H9 (cell line): ENCODE results near the gene SLC12A9. TPM values are rescaled to one million over a fixed set of nuclear protein-coding genes. Genes with fewer than 3 reads are reported as not detected.

Experiments used
- DNase-seq: peaks from one replicate; pipeline ENCODE4 v3.0.0-alpha.2; 2017
- H2AFZ ChIP-seq: one replicate; pipeline ENCODE4 v1.6.1; 2013; ENCODE audit warnings: mild to moderate bottlenecking, low read length, control low read depth, moderate library complexity
- H2AK5ac ChIP-seq: 2 replicates; pipeline ENCODE4 v1.6.1; 2013; ENCODE audit warnings: low read length, control low read depth, mixed read lengths; ENCODE audit not compliant: insufficient read length
- H2BK120ac ChIP-seq: one replicate; pipeline ENCODE4 v1.6.1; 2013; ENCODE audit warnings: low read depth, mild to moderate bottlenecking, low read length, control low read depth, inconsistent platforms; ENCODE audit not compliant: poor library complexity, severe bottlenecking
- H2BK12ac ChIP-seq: 2 replicates; pipeline ENCODE4 v1.6.1; 2013; ENCODE audit warnings: low read length, control low read depth, mixed read lengths, low read depth; ENCODE audit not compliant: insufficient read length
- H2BK15ac ChIP-seq: 2 replicates; pipeline ENCODE4 v1.6.1; 2013; ENCODE audit warnings: low read depth, low read length, control low read depth
- H2BK20ac ChIP-seq: one replicate; pipeline ENCODE4 v1.6.1; 2013; ENCODE audit warnings: low read depth, mild to moderate bottlenecking, low read length, control low read depth, inconsistent platforms; ENCODE audit not compliant: poor library complexity, severe bottlenecking
- H2BK5ac ChIP-seq: 2 replicates; pipeline ENCODE4 v1.6.1; 2013; ENCODE audit warnings: low read length, control low read depth, mixed read lengths; ENCODE audit not compliant: insufficient read length
- H3K14ac ChIP-seq: 2 replicates; pipeline ENCODE4 v1.6.1; 2013; ENCODE audit warnings: low read length, control low read depth; ENCODE audit not compliant: insufficient read depth
- H3K18ac ChIP-seq: 2 replicates; pipeline ENCODE4 v1.6.1; 2013; ENCODE audit warnings: low read depth, mild to moderate bottlenecking, mixed read lengths, low read length, control low read depth; ENCODE audit not compliant: insufficient read length
- H3K23ac ChIP-seq: 2 replicates; pipeline ENCODE4 v1.6.1; 2013; ENCODE audit warnings: low read length, control low read depth, mixed read lengths, low read depth; ENCODE audit not compliant: insufficient read length
- H3K23me2 ChIP-seq: 2 replicates; pipeline ENCODE4 v1.6.1; 2013; ENCODE audit warnings: low read depth, mild to moderate bottlenecking, mixed read lengths, low read length, control low read depth; ENCODE audit not compliant: insufficient read length, poor library complexity, severe bottlenecking
- H3K27ac ChIP-seq: 2 replicates; pipeline ENCODE4 v1.5.1; 2013; ENCODE audit warnings: low read length, control low read depth, mixed read lengths, low read depth; ENCODE audit not compliant: insufficient read length
- H3K27me3 ChIP-seq: 2 replicates; pipeline ENCODE4 v1.6.1; 2013; ENCODE audit warnings: low read length, control low read depth, inconsistent platforms; ENCODE audit not compliant: insufficient read depth
- H3K4ac ChIP-seq: 2 replicates; pipeline ENCODE4 v1.6.1; 2013; ENCODE audit warnings: low read depth, mild to moderate bottlenecking, control low read depth, inconsistent platforms, low read length, moderate library complexity
- H3K4me1 ChIP-seq: 2 replicates; pipeline ENCODE4 v1.6.1; 2013; ENCODE audit warnings: low read length, control low read depth, inconsistent platforms; ENCODE audit not compliant: insufficient read depth
- H3K4me2 ChIP-seq: 2 replicates; pipeline ENCODE4 v1.6.1; 2013; ENCODE audit warnings: low read length, control low read depth, mixed read lengths; ENCODE audit not compliant: insufficient read length, insufficient read depth
- H3K56ac ChIP-seq: 2 replicates; pipeline ENCODE4 v1.6.1; 2013; ENCODE audit warnings: low read depth, mild to moderate bottlenecking, mixed read lengths, low read length, control low read depth; ENCODE audit not compliant: insufficient read length
- H3K79me1 ChIP-seq: 2 replicates; pipeline ENCODE4 v1.6.1; 2013; ENCODE audit warnings: low read depth, mild to moderate bottlenecking, moderate library complexity, low read length, control low read depth, inconsistent platforms; ENCODE audit not compliant: insufficient read depth, poor library complexity, severe bottlenecking
- H3K79me2 ChIP-seq: 2 replicates; pipeline ENCODE4 v1.6.1; 2013; ENCODE audit warnings: low read length, control low read depth, inconsistent platforms; ENCODE audit not compliant: insufficient read depth
- H3K9ac ChIP-seq: 2 replicates; pipeline ENCODE4 v1.6.1; 2013; ENCODE audit warnings: low read length, control low read depth, mixed read lengths; ENCODE audit not compliant: insufficient read length; ENCODE audit errors: extremely low read depth
- H3K9me3 ChIP-seq: one replicate; pipeline ENCODE4 v1.6.1; 2013; ENCODE audit warnings: low read depth, low read length, inconsistent platforms; ENCODE audit not compliant: control insufficient read depth
- H3T11ph ChIP-seq: one replicate; pipeline ENCODE4 v1.6.1; 2013; ENCODE audit warnings: mild to moderate bottlenecking, low read length, control low read depth, inconsistent platforms
- H4K20me1 ChIP-seq: one replicate; pipeline ENCODE4 v1.6.1; 2013; ENCODE audit not compliant: control insufficient read depth, insufficient read length, insufficient read depth
- H4K5ac ChIP-seq: 2 replicates; pipeline ENCODE4 v1.6.1; 2013; ENCODE audit warnings: low read depth, mild to moderate bottlenecking, mixed read lengths, low read length, control low read depth; ENCODE audit not compliant: insufficient read length
- H4K8ac ChIP-seq: replicated peaks from 2 replicates; pipeline ENCODE4 v1.6.1; 2013; ENCODE audit warnings: low read length, control low read depth, mixed read lengths, low read depth; ENCODE audit not compliant: insufficient read length
- H4K91ac ChIP-seq: 2 replicates; pipeline ENCODE4 v1.6.1; 2013; ENCODE audit warnings: low read depth, mild to moderate bottlenecking, moderate library complexity, mixed read lengths, low read length, control low read depth; ENCODE audit not compliant: insufficient read length
- H3K27ac Mint-ChIP-seq, 3 experiments: 2 replicates in 2 of 3; 3 replicates in 1 of 3; pipeline ENCODE4 v1.8.0; 2020 to 2021; ENCODE audit warnings: mixed read lengths in 3 of 3, mild to moderate bottlenecking in 1 of 3, moderate library complexity in 1 of 3
- H3K27me3 Mint-ChIP-seq: 2 replicates; pipeline ENCODE4 v1.8.0; 2021; ENCODE audit warnings: low read depth, mild to moderate bottlenecking, moderate library complexity, mixed read lengths
- H3K36me3 Mint-ChIP-seq, 3 experiments: 2 replicates in 2 of 3; 3 replicates in 1 of 3; pipeline ENCODE4 v1.8.0; 2020 to 2021; ENCODE audit warnings: low read depth in 3 of 3, mixed read lengths in 3 of 3; ENCODE audit not compliant: insufficient read depth in 1 of 3
- H3K4me1 Mint-ChIP-seq, 2 experiments: 2 replicates each; pipeline ENCODE4 v1.8.0; 2020; ENCODE audit warnings: mixed read lengths in 2 of 2
- H3K4me3 Mint-ChIP-seq, 2 experiments: 2 replicates in 1 of 2; 3 replicates in 1 of 2; pipeline ENCODE4 v1.8.0; 2020 to 2021; ENCODE audit warnings: mild to moderate bottlenecking in 2 of 2, mixed read lengths in 2 of 2, moderate library complexity in 1 of 2
- H3K9me3 Mint-ChIP-seq, 2 experiments: 2 replicates in 1 of 2; 3 replicates in 1 of 2; pipeline ENCODE4 v1.8.0; 2020; ENCODE audit warnings: mild to moderate bottlenecking in 2 of 2, mixed read lengths in 2 of 2, moderate library complexity in 1 of 2
- CTCF ChIP-seq: fragments of 200-600 bp; sonication (generic); conservative IDR thresholded peaks from 3 replicates; pipeline ENCODE4 v1.8.0; 2021; ENCODE audit warnings: antibody characterized with exemption, mild to moderate bottlenecking
- WGBS: extraction: QIAGEN DNeasy Blood & Tissue Kit; methylation state at CpG from one replicate; pipeline ENCODE4 v1.1.7; 2013; ENCODE audit warnings: missing lambda C conversion rate, low lambda C conversion rate, mixed read lengths; ENCODE audit not compliant: insufficient read length; ENCODE audit errors: extremely low coverage; 5-methylcytosine and 5-hydroxymethylcytosine counted together
- total RNA-seq: library from RNA; stranded (reverse); gene quantifications from 2 replicates; pipeline ENCODE4 v1.2.1, GENCODE V29; 2021

SLC12A9 gene
- total RNA-seq, 1 experiment from 2014 or later: 43.0 TPM

GRCh38 chr7:100802951-100803350 lies 49.6 kb upstream of the SLC12A9 start:
- no peak overlapping the region for H3K56ac ChIP-seq
- H3K4me1 Mint-ChIP-seq: peaks cover 19 to 24% of the 10 kb centered on the region in 2 experiments
- H3K23me2 ChIP-seq: no peaks in the 10 kb centered on the region
- peaks cover 39 to 66% (median 50%) of the 10 kb centered on the region in 3 experiments; a peak in 6 of 7 replicates for H3K36me3 Mint-ChIP-seq
- no CpG with 5 or more reads among the region's 4 CpGs for WGBS
- no peaks in the 10 kb centered on the region for H3K27me3 ChIP-seq
- no peaks in the 10 kb centered on the region; a peak in 1 of 5 replicates for H3K9me3 Mint-ChIP-seq
- no peak overlapping the region for H3K9ac ChIP-seq
- H3K14ac ChIP-seq: no peak overlapping the region
- no peak overlapping the region for H2AFZ ChIP-seq
- H2BK20ac ChIP-seq: no peak overlapping the region
- no peak overlapping the region for H3T11ph ChIP-seq
- no peak for TF ChIP-seq CTCF
- no peak overlapping the region for H3K18ac ChIP-seq
- no peak overlapping the region for H3K23ac ChIP-seq
- H4K8ac ChIP-seq: no peak overlapping the region
- no peak overlapping the region for H2BK12ac ChIP-seq
- H3K4ac ChIP-seq: no peak overlapping the region
- H4K5ac ChIP-seq: no peak overlapping the region
- no peak overlapping the region for H2BK120ac ChIP-seq
- no peaks in the 10 kb centered on the region for H3K79me2 ChIP-seq
- peak overlapping the region in 1 of 3 experiments; percentile 13; a peak in 1 of 7 replicates for H3K27ac Mint-ChIP-seq
- H2BK5ac ChIP-seq: no peak overlapping the region
- no peaks in the 10 kb centered on the region for H4K20me1 ChIP-seq
- no peaks in the 10 kb centered on the region for H3K4me1 ChIP-seq
- no peaks in the 10 kb centered on the region for H3K79me1 ChIP-seq
- no peak overlapping the region for H3K4me3 Mint-ChIP-seq
- no peak overlapping the region for H3K27ac ChIP-seq
- H2AK5ac ChIP-seq: no peak overlapping the region
- H4K91ac ChIP-seq: no peak overlapping the region
- H2BK15ac ChIP-seq: no peak overlapping the region
- no peaks in the 10 kb centered on the region for H3K9me3 ChIP-seq
- H3K27me3 Mint-ChIP-seq: peaks cover 5% of the 10 kb centered on the region
- H3K4me2 ChIP-seq: no peak overlapping the region
- DNase-seq: no peak
